ENCODE measurements around the gene ITGA11.
A peak's percentile ranks its signal among the peaks of the same experiment; 100 is the strongest.

Gene ITGA11

GRCh38 chr15:68368731-68369435 lies 63.1 kb downstream of the ITGA11 start:
- DNase-seq (no peak), ATAC-seq (replicated peaks) (no peak)
- H3K27ac Mint-ChIP-seq = no peak overlapping the region
- H3K4me3 Mint-ChIP-seq = no peak overlapping the region
- peaks cover 0 to 2% of the 10 kb centered on the region in 2 donors for H3K9me3 Mint-ChIP-seq
- H3K4me1 Mint-ChIP-seq = peaks cover 13 to 25% of the 10 kb centered on the region in 2 donors
- H3K36me3 Mint-ChIP-seq = no peaks in the 10 kb centered on the region
- peaks cover 8 to 19% of the 10 kb centered on the region in 2 donors for H3K27me3 Mint-ChIP-seq

GRCh38 chr15:68367992-68368391 lies 64.0 kb downstream of the ITGA11 start:
- Mint-ChIP-seq H3K4me1 (peaks cover 13 to 25% of the 10 kb centered on the region in 2 donors), H3K27me3 (peaks cover 8 to 19% of the 10 kb centered on the region in 2 donors), H3K4me3 (no peak overlapping the region), H3K36me3 (no peaks in the 10 kb centered on the region), H3K9me3 (no peaks in the 10 kb centered on the region), H3K27ac (no peak overlapping the region)
- ATAC-seq (replicated peaks) = no peak
- DNase-seq = no peak

DNA sequence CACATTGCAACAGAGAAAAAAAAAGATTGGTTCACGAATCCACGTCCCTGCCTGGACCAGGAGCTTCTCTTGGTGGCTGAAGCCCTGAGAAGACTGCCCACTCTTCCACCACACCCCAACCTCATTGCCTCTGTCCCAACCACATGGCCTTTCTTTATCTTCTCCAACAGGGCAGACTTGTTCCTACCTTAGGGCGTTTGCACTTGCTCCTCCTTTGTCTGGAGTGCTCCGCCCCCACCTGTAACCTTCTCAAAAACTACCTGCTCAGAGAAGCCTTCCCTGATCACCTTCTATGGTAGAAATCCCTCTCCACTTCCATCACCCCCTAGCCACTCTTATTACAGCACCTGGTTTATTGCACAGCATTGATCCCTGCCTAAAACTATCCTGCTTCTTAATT lies 64.7 kb downstream of the ITGA11 start:
- no peak for ATAC-seq (replicated peaks)
- Mint-ChIP-seq H3K4me3 (no peak overlapping the region), H3K36me3 (no peaks in the 10 kb centered on the region)

GRCh38 chr15:68366314-68366713 lies 65.6 kb downstream of the ITGA11 start:
- Mint-ChIP-seq H3K27me3 (peaks cover 8 to 19% of the 10 kb centered on the region in 2 donors), H3K4me3 (no peak overlapping the region), H3K27ac (no peak overlapping the region), H3K4me1 (peaks cover 13 to 25% of the 10 kb centered on the region in 2 donors), H3K9me3 (no peaks in the 10 kb centered on the region), H3K36me3 (no peaks in the 10 kb centered on the region)
- DNase-seq = no peak
- no peak for ATAC-seq (replicated peaks)

More for the DNA sequence above, 64.7 kb downstream of the ITGA11 start:
- no peak overlapping the region for H3K27ac Mint-ChIP-seq
- peaks cover 8 to 19% of the 10 kb centered on the region in 2 donors for H3K27me3 Mint-ChIP-seq
- no peaks in the 10 kb centered on the region for H3K9me3 Mint-ChIP-seq
- peaks cover 13 to 25% of the 10 kb centered on the region in 2 donors for H3K4me1 Mint-ChIP-seq
- DNase-seq = no peak

DNA sequence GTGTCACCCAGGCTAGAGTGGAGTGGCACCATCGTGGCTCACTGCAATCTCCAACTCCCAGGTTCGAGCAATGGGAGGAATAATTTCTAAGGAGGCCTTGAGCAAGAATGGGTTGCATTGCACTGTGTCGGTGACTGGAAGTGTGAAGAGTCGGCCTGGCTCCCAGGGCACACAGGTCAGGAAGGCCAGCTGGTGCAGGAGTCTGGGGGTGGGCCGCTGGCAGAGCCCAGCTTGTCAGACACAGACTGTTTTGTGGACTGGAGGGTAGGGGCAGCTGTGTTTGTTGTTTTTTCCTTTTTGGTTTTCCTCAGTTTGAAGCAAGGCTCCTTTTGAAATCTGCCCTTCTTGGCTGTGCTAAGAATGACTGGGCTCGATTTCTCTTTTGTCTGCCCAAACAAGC lies 66.2 kb downstream of the ITGA11 start:
- Mint-ChIP-seq H3K36me3 (no peaks in the 10 kb centered on the region), H3K4me3 (no peak overlapping the region), H3K9me3 (no peaks in the 10 kb centered on the region), H3K4me1 (peaks cover 13 to 25% of the 10 kb centered on the region in 2 donors), H3K27me3 (peaks cover 8 to 19% of the 10 kb centered on the region in 2 donors), H3K27ac (no peak overlapping the region)
- ATAC-seq (replicated peaks) (no peak), DNase-seq (no peak)

GRCh38 chr15:68365140-68365745 lies 66.7 kb downstream of the ITGA11 start:
- ATAC-seq (replicated peaks) = peak; percentile 38 to 53
- Mint-ChIP-seq H3K27me3 (peaks cover 8 to 19% of the 10 kb centered on the region in 2 donors), H3K4me1 (peaks cover 13 to 25% of the 10 kb centered on the region in 2 donors), H3K36me3 (no peaks in the 10 kb centered on the region), H3K27ac (no peak overlapping the region), H3K9me3 (no peaks in the 10 kb centered on the region), H3K4me3 (no peak overlapping the region)
- no peak for DNase-seq

- H3K36me3 Mint-ChIP-seq = no peaks in the 10 kb centered on the region
- DNase-seq = no peak
- H3K4me1 Mint-ChIP-seq = peaks cover 13 to 25% of the 10 kb centered on the region in 2 donors
- no peak overlapping the region for H3K4me3 Mint-ChIP-seq
- H3K9me3 Mint-ChIP-seq = no peaks in the 10 kb centered on the region
- ATAC-seq (replicated peaks) = no peak
- H3K27me3 Mint-ChIP-seq = peaks cover 8 to 17% of the 10 kb centered on the region in 2 donors
- H3K27ac Mint-ChIP-seq = no peak overlapping the region
These were observed 67.3 kb downstream of the ITGA11 start for GRCh38 chr15:68364660-68365035.

GRCh38 chr15:68364028-68364659 lies 67.8 kb downstream of the ITGA11 start:
- no peaks in the 10 kb centered on the region for H3K36me3 Mint-ChIP-seq

GRCh38 chr15:68363353-68363752 lies 68.6 kb downstream of the ITGA11 start:
- H3K9me3 Mint-ChIP-seq = no peaks in the 10 kb centered on the region
- H3K27ac Mint-ChIP-seq = no peak overlapping the region
- ATAC-seq (replicated peaks) = no peak
- no peak for DNase-seq
- no peak overlapping the region for H3K4me3 Mint-ChIP-seq
- H3K4me1 Mint-ChIP-seq = peaks cover 13 to 25% of the 10 kb centered on the region in 2 donors
- H3K36me3 Mint-ChIP-seq = no peaks in the 10 kb centered on the region
- H3K27me3 Mint-ChIP-seq = peaks cover 8 to 11% of the 10 kb centered on the region in 2 donors

More at GRCh38 chr15:68364028-68364659, 67.8 kb downstream of the ITGA11 start:
- H3K4me1 Mint-ChIP-seq = peaks cover 13 to 25% of the 10 kb centered on the region in 2 donors
- H3K4me3 Mint-ChIP-seq = no peak overlapping the region
- no peak overlapping the region for H3K27ac Mint-ChIP-seq
- H3K9me3 Mint-ChIP-seq = no peaks in the 10 kb centered on the region
- ATAC-seq (replicated peaks) (no peak), DNase-seq (no peak)
- H3K27me3 Mint-ChIP-seq = peaks cover 8 to 15% of the 10 kb centered on the region in 2 donors

DNA sequence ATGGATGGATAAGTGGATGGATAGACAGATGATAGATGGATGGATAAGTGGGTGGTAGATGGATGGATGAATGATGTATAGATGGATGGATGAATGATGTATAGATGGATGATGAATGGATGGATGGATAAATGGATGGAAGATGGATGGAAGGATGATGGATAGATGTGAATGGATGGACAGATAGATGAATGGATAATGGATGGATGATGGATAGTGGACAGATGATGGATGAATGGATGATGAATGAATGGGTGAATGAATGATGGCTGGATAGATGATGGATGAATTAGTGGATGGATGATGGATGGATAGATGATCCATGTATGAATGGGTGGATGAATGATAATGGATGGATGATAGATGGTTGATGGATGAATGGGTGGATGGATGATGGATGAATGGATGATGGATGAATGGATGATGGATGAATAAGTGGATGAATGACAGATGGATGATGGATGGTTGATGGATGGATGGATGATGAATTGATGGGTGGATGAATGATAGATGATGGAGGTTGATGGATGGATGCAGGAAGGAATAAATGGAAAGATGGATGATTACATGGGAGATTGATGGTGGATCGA lies 69.3 kb downstream of the ITGA11 start:
- DNase-seq = no peak
- Mint-ChIP-seq H3K27me3 (peaks cover 7 to 11% of the 10 kb centered on the region in 2 donors), H3K4me1 (peaks cover 13 to 25% of the 10 kb centered on the region in 2 donors), H3K36me3 (no peaks in the 10 kb centered on the region), H3K9me3 (no peaks in the 10 kb centered on the region), H3K4me3 (no peak overlapping the region), H3K27ac (no peak overlapping the region)
- no peak for ATAC-seq (replicated peaks)

- Mint-ChIP-seq H3K4me1 (peaks cover 5 to 9% of the 10 kb centered on the region in 2 donors), H3K27me3 (peaks cover 0 to 5% of the 10 kb centered on the region in 2 donors), H3K9me3 (peaks cover 0 to 7% of the 10 kb centered on the region in 2 donors), H3K36me3 (no peaks in the 10 kb centered on the region), H3K4me3 (no peak overlapping the region), H3K27ac (no peak overlapping the region)
- ATAC-seq (replicated peaks) = no peak
- no peak for DNase-seq
These were observed 71.2 kb downstream of the ITGA11 start for GRCh38 chr15:68360721-68361120.

GRCh38 chr15:68356778-68357177 lies 75.2 kb downstream of the ITGA11 start:
- Mint-ChIP-seq H3K36me3 (peaks cover 2 to 3% of the 10 kb centered on the region in 2 donors), H3K27ac (no peak overlapping the region), H3K27me3 (no peaks in the 10 kb centered on the region), H3K4me1 (peaks cover 19 to 21% of the 10 kb centered on the region in 2 donors), H3K9me3 (peaks cover 0 to 9% of the 10 kb centered on the region in 2 donors), H3K4me3 (no peak overlapping the region)
- ATAC-seq (replicated peaks) (no peak), DNase-seq (no peak)

GRCh38 chr15:68354923-68355322 lies 77.0 kb downstream of the ITGA11 start:
- H3K27me3 Mint-ChIP-seq = no peaks in the 10 kb centered on the region
- H3K27ac Mint-ChIP-seq = no peak overlapping the region
- peaks cover 2 to 3% of the 10 kb centered on the region in 2 donors for H3K36me3 Mint-ChIP-seq
- H3K9me3 Mint-ChIP-seq = peaks cover 0 to 9% of the 10 kb centered on the region in 2 donors
- no peak for ATAC-seq (replicated peaks)
- DNase-seq = no peak
- peaks cover 21 to 32% of the 10 kb centered on the region in 2 donors for H3K4me1 Mint-ChIP-seq
- H3K4me3 Mint-ChIP-seq = no peak overlapping the region

GRCh38 chr15:68354268-68354667 lies 77.7 kb downstream of the ITGA11 start:
- peaks cover 21 to 32% of the 10 kb centered on the region in 2 donors for H3K4me1 Mint-ChIP-seq
- H3K27ac Mint-ChIP-seq = no peak overlapping the region
- H3K4me3 Mint-ChIP-seq = no peak overlapping the region
- H3K9me3 Mint-ChIP-seq = peaks cover 0 to 9% of the 10 kb centered on the region in 2 donors
- no peak for DNase-seq
- no peaks in the 10 kb centered on the region for H3K27me3 Mint-ChIP-seq
- peaks cover 2 to 3% of the 10 kb centered on the region in 2 donors for H3K36me3 Mint-ChIP-seq
- no peak for ATAC-seq (replicated peaks)
